ENCODE measurements around the gene SLC38A1.

The SLC38A1 gene

DNA sequence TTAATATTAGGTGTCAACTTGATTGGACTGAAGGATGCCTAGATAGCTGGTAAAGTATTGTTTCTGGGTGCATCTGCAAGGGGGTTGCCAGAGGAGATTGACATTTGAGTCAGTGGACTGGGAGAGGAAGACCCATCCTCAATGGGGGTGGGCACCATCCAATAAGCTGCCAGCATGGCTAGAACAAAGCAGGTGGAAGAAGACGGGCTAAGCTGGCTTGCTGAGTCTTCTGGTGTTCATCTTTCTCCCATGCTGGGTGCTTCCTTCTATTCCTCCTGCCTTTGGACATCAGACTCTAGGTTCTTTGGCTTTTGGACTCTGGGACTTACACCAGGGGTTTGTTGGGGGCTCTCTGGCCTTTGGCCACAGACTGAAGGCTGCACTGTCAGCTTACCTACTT is 87.4 kb downstream of the SLC38A1 start:
- Histone ChIP-seq H3K27me3 (ENCODE audit: control insufficient read depth, insufficient read depth, low read length) (no peaks in the 10 kb centered on the region), H3K27ac (ENCODE audit: low read depth, low read length) (no peak overlapping the region), H3K9me3 (ENCODE audit: control insufficient read depth, insufficient read depth, low read depth, low read length) (no peaks in the 10 kb centered on the region), H3K9ac (ENCODE audit: low read length) (no peak overlapping the region), H3K36me3 (ENCODE audit: control insufficient read depth, insufficient read depth, low read length) (peaks cover 10% of the 10 kb centered on the region; the same call in 1 of the 2 replicates), H3K4me3 (ENCODE audit: low read depth, low read length) (no peak overlapping the region), H3K4me1 (ENCODE audit: control insufficient read depth, insufficient read depth, low read length) (no peaks in the 10 kb centered on the region)

DNA sequence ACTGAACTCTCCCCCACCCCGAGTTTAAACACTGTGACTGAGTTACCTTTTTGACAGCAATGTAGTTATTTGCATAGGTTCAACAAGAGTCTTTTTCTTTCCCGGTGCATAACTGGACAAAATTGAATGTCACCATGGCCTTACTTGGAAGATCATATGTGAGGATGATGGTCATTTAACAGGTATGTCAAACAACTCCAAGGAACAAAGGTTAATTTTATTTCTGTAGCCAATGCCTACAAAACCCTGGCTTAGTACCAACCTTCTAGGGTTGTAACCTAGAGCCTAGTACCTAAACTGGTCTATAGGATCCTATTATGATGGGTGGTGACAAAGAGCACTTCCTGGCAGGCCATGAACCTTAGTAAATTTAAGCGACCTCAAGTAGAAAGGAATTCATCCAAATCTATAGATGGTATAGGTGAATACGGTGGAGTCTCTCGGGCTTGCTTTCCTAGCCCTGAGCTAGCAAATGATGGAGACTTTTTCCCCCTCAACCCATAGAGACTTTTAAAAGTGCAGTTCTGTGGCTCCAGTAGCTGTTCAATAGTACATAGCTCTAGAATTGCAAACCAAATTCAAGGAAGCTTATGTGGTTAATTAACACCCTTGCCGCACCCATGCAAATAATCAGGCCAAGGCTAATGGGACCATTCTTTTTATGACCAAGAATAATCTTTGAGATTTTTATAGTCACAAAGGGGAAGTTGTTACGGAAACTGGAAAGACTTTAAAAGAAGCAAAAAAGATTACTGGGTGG is 89.0 kb downstream of the SLC38A1 start:
- H3K27me3 ChIP-seq (ENCODE audit: control insufficient read depth, insufficient read depth, low read length), result no peaks in the 10 kb centered on the region
- no peaks in the 10 kb centered on the region for H3K9me3 ChIP-seq (ENCODE audit: control insufficient read depth, insufficient read depth, low read depth, low read length)
- no peak overlapping the region for H3K4me3 ChIP-seq (ENCODE audit: low read depth, low read length)
- no peak overlapping the region for H3K27ac ChIP-seq (ENCODE audit: low read depth, low read length)
- H3K36me3 ChIP-seq (ENCODE audit: control insufficient read depth, insufficient read depth, low read length), result no peaks in the 10 kb centered on the region
- H3K4me1 ChIP-seq (ENCODE audit: control insufficient read depth, insufficient read depth, low read length), result no peaks in the 10 kb centered on the region
- H3K9ac ChIP-seq (ENCODE audit: low read length), result no peak overlapping the region

DNA sequence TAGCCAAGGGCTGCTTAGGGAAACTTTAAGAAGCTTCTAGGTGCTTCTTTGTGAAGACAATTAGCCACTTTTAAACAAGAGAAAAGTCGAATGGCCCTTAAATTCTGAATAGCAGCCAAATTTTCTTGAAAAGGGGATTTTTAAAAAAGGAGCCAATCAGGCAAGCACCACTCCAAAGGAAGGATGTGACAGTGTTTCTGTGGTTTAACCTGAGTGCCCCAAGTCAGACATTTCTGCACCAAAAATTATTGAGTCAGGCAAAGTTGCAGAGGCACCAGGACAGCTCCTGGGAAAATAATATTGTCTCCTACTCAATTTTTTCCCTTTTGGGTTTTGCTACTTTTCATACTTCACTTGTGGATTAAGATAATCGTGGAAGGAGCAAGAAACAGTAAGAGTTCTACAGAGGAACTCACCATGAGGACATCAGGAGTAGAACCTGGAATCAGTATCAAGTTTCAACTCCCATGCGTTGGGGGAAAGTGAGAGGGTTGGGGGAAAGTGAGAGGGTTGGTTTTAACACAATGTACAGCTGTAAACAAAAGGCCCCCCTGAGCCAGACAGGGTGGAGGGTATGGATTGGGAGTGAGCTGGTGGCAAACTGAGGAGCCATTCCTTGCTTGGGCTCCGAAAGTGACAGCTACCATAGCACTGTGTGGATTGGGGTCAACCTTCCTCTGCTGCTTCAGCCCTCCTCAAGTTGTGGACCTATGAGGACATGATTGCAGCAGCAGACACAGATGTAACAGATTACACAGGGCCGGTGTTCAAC is 90.8 kb downstream of the SLC38A1 start:
- Histone ChIP-seq H3K4me1 (ENCODE audit: control insufficient read depth, insufficient read depth, low read length) (no peaks in the 10 kb centered on the region), H3K27ac (ENCODE audit: low read depth, low read length) (no peak overlapping the region), H3K4me3 (ENCODE audit: low read depth, low read length) (no peak overlapping the region), H3K27me3 (ENCODE audit: control insufficient read depth, insufficient read depth, low read length) (no peaks in the 10 kb centered on the region), H3K9me3 (ENCODE audit: control insufficient read depth, insufficient read depth, low read depth, low read length) (no peaks in the 10 kb centered on the region), H3K36me3 (ENCODE audit: control insufficient read depth, insufficient read depth, low read length) (no peaks in the 10 kb centered on the region), H3K9ac (ENCODE audit: low read length) (no peak overlapping the region)

DNA sequence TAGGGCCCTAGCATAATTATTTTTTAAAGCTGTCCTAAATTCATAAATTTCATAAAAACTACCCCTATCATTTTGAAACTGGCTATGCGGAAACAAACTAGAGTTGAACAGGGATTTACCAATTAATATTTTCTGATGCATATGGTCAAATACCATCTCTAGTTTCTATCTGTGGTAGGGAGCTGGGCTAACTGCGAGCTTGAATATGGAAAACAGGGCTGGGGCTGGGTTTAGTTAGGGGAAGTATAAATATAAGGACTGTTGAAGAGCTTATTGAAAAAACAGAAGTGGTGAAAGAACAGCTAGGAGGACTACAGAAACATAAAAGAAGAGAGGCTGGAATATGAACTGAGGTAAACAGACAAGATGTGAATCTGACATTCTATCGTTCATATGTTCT is 91.8 kb downstream of the SLC38A1 start:
- no peak overlapping the region for H3K4me3 ChIP-seq (ENCODE audit: low read depth, low read length)

DNA sequence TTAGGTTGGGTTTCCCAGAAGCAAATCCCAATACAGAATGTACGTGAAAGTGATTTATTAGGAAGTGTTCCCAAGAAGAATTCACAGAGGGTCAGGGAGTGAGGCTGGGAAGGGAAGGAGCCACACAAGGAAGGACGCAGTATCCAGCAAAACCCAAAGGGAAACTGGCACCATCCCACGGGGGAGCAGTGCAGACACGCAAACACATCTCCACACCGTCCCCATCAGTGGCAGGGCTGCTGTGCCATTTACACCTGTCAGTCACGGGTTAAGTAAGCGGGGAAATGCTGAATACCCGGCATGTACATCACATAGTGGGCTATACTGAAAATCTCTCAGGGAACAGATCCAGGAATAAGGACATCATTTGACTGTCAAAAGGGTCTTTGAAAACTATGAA is 93.9 kb downstream of the SLC38A1 start:
- H3K9ac ChIP-seq (ENCODE audit: low read length), result no peak overlapping the region
- no peak overlapping the region for H3K27ac ChIP-seq (ENCODE audit: low read depth, low read length)
- H3K27me3 ChIP-seq (ENCODE audit: control insufficient read depth, insufficient read depth, low read length), result no peaks in the 10 kb centered on the region
- no peaks in the 10 kb centered on the region for H3K36me3 ChIP-seq (ENCODE audit: control insufficient read depth, insufficient read depth, low read length)
- H3K4me1 ChIP-seq (ENCODE audit: control insufficient read depth, insufficient read depth, low read length), result no peaks in the 10 kb centered on the region
- no peaks in the 10 kb centered on the region for H3K9me3 ChIP-seq (ENCODE audit: control insufficient read depth, insufficient read depth, low read depth, low read length)
- no peak overlapping the region for H3K4me3 ChIP-seq (ENCODE audit: low read depth, low read length)

More for the DNA sequence above, 91.8 kb downstream of the SLC38A1 start:
- Histone ChIP-seq H3K9ac (ENCODE audit: low read length) (no peak overlapping the region), H3K27me3 (ENCODE audit: control insufficient read depth, insufficient read depth, low read length) (no peaks in the 10 kb centered on the region), H3K27ac (ENCODE audit: low read depth, low read length) (no peak overlapping the region), H3K9me3 (ENCODE audit: control insufficient read depth, insufficient read depth, low read depth, low read length) (no peaks in the 10 kb centered on the region), H3K4me1 (ENCODE audit: control insufficient read depth, insufficient read depth, low read length) (no peaks in the 10 kb centered on the region), H3K36me3 (ENCODE audit: control insufficient read depth, insufficient read depth, low read length) (no peaks in the 10 kb centered on the region)

DNA sequence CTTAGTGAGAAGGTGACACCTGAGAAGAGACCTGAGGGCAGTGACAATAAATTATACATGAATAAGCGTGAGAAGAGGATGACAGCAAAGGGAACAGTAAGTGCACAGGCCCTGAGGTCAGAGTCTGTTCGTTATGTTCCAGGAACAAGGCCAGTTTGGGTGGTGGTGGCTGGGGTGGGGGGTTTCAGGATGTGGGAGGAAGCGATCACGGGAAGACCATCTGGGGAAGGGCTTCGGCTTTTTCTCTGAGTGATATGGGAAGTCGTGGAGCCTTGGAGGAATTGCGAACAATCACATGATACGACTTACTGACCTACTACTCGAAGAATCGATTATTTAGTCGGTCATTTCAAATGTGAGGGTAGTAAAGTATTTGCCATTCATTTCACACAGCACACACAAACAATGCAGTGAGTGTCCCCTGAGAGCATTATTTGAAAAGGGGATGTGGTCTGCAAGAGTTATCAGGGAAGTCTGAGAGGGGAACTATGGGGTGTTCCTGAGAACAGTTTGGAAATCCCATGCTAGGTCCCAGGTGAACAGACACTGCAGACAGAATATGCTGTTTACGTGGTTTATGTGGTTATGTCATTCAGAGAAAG is 94.7 kb downstream of the SLC38A1 start:
- Histone ChIP-seq H3K36me3 (ENCODE audit: control insufficient read depth, insufficient read depth, low read length) (no peaks in the 10 kb centered on the region), H3K9ac (ENCODE audit: low read length) (no peak overlapping the region), H3K4me1 (ENCODE audit: control insufficient read depth, insufficient read depth, low read length) (no peaks in the 10 kb centered on the region), H3K27me3 (ENCODE audit: control insufficient read depth, insufficient read depth, low read length) (no peaks in the 10 kb centered on the region), H3K27ac (ENCODE audit: low read depth, low read length) (no peak overlapping the region), H3K4me3 (ENCODE audit: low read depth, low read length) (no peak overlapping the region), H3K9me3 (ENCODE audit: control insufficient read depth, insufficient read depth, low read depth, low read length) (no peaks in the 10 kb centered on the region)

DNA sequence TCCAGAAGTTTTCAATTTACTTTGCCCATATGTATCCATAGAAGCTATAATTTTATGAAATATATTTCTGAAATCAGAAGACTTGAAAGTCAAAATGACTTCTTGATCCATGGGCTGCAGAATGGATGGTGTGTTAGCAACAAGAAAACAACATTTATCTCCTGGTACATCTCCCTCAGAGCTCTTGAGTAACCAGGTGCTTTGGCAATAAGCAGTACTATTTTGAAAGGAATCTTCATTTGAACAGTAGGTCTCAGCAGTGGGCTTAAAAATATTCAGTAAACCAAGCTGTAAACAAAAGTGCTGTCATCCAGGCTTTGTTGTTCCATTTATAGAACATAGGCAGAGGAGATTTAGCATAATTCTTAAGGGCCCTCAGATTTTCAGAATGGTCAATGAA is 100.4 kb downstream of the SLC38A1 start:
- Histone ChIP-seq H3K27me3 (ENCODE audit: control insufficient read depth, insufficient read depth, low read length) (no peaks in the 10 kb centered on the region; the same call in 1 of the 2 replicates), H3K9me3 (ENCODE audit: control insufficient read depth, insufficient read depth, low read depth, low read length) (no peaks in the 10 kb centered on the region), H3K27ac (ENCODE audit: low read depth, low read length) (no peak overlapping the region), H3K36me3 (ENCODE audit: control insufficient read depth, insufficient read depth, low read length) (no peaks in the 10 kb centered on the region), H3K4me3 (ENCODE audit: low read depth, low read length) (no peak overlapping the region), H3K4me1 (ENCODE audit: control insufficient read depth, insufficient read depth, low read length) (no peaks in the 10 kb centered on the region), H3K9ac (ENCODE audit: low read length) (no peak overlapping the region)

DNA sequence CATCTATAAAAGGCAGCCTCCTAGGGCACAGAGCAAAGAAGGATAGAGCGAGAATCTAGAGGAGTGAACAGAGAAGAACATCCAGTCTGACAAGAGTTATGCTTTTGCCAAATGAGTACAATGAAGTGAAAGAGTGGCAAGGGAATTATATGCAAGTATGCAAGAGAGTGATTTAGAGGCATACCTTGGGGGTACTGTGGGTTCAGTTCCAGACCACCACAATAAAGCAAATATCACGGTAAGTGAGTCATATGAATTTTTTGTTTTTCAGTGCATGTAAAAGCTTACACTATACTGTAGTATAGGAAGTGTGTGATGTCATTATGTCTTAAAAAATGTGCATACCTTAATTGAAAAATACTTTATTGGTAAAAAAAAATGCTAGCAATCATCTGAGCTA is 101.4 kb downstream of the SLC38A1 start:
- Histone ChIP-seq H3K4me3 (ENCODE audit: low read depth, low read length) (no peak overlapping the region), H3K4me1 (ENCODE audit: control insufficient read depth, insufficient read depth, low read length) (no peaks in the 10 kb centered on the region), H3K9me3 (ENCODE audit: control insufficient read depth, insufficient read depth, low read depth, low read length) (peaks cover 3% of the 10 kb centered on the region; the same call in 1 of the 2 replicates), H3K36me3 (ENCODE audit: control insufficient read depth, insufficient read depth, low read length) (no peaks in the 10 kb centered on the region), H3K27ac (ENCODE audit: low read depth, low read length) (no peak overlapping the region), H3K9ac (ENCODE audit: low read length) (no peak overlapping the region), H3K27me3 (ENCODE audit: control insufficient read depth, insufficient read depth, low read length) (no peaks in the 10 kb centered on the region; the same call in 1 of the 2 replicates)

DNA sequence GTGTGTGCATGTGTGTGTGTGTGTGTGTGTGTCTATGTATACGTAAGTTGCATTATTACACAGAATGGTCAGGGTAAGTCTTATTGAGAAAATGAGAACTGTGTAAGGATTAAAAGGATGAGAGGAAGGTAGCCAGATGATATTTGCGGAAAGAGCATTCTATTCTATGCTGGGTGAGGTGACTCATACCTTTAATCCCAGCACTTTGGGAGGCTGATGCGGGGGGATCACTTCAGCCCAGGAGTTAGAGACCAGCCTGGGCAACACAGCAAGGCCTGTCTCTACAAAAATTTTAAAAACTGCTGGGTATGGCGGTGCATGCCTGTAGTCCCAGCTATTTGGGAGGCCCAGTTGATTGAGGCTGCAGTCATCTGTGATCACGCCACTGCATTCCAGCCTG is 103.7 kb downstream of the SLC38A1 start:
- Histone ChIP-seq H3K27me3 (ENCODE audit: control insufficient read depth, insufficient read depth, low read length) (no peaks in the 10 kb centered on the region; the same call in 1 of the 2 replicates), H3K9ac (ENCODE audit: low read length) (no peak overlapping the region), H3K27ac (ENCODE audit: low read depth, low read length) (no peak overlapping the region), H3K4me3 (ENCODE audit: low read depth, low read length) (no peak overlapping the region), H3K9me3 (ENCODE audit: control insufficient read depth, insufficient read depth, low read depth, low read length) (peaks cover 3% of the 10 kb centered on the region; the same call in 1 of the 2 replicates), H3K4me1 (ENCODE audit: control insufficient read depth, insufficient read depth, low read length) (no peaks in the 10 kb centered on the region), H3K36me3 (ENCODE audit: control insufficient read depth, insufficient read depth, low read length) (no peaks in the 10 kb centered on the region)

DNA sequence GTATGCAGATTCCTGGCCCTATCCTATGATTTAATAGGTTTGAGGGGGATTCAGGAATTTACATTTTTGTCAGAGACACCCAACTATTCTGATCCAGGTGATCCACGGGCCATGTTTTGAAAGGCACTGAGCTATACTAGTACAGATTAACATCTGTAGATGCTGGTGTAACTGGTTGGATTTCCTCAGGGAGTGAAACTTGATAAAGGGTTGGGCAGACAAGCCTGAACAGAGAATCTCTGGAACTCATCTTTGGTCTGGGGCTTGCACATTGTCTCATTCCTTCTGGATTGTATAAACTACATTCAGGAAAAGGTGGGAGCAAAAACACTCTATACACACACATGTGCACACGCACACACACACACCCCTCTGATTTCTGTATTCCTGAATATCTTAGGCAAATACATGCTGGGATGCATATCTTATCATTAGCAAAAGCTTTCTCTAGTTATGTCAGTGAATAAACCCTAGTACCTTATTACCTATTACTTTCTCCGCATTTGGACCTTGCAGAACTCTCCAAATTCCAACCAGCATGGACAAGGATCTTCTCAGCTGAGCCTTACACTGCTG is 104.6 kb downstream of the SLC38A1 start:
- Histone ChIP-seq H3K27me3 (ENCODE audit: control insufficient read depth, insufficient read depth, low read length) (no peaks in the 10 kb centered on the region; the same call in 1 of the 2 replicates), H3K9me3 (ENCODE audit: control insufficient read depth, insufficient read depth, low read depth, low read length) (peaks cover 3% of the 10 kb centered on the region; the same call in 1 of the 2 replicates), H3K36me3 (ENCODE audit: control insufficient read depth, insufficient read depth, low read length) (no peaks in the 10 kb centered on the region), H3K9ac (ENCODE audit: low read length) (no peak overlapping the region), H3K4me1 (ENCODE audit: control insufficient read depth, insufficient read depth, low read length) (no peaks in the 10 kb centered on the region), H3K4me3 (ENCODE audit: low read depth, low read length) (no peak overlapping the region), H3K27ac (ENCODE audit: low read depth, low read length) (no peak overlapping the region)
